ENCODE data around the gene CNOT2. TPM values are rescaled to one million over a fixed set of nuclear protein-coding genes. Genes with fewer than 3 reads are reported as not detected.

Gene CNOT2
- total RNA-seq, 2 donors from 2014 or later: 76.8 to 87.3 TPM

GRCh38 chr12:70403826-70404225 lies 160.6 kb downstream of the CNOT2 start:
- Histone ChIP-seq H3K9me3 (no peaks in the 10 kb centered on the region), H3K4me1 (no peaks in the 10 kb centered on the region), H3K27me3 (no peaks in the 10 kb centered on the region), H3K36me3 (replicated peaks in 1 of 2; ENCODE audit: insufficient read depth in 1 of 2, low read depth in 2 of 2) (no peaks in the 10 kb centered on the region), H3K4me3 (no peak overlapping the region), H3K27ac (no peak overlapping the region)
- DNase-seq (no peak), ATAC-seq (no peak)
- TF ChIP-seq CTCF (IDR thresholded peaks at IDR 0.05) (no peak), POLR2A (IDR thresholded peaks at IDR 0.05) (no peak)
- intact Hi-C loops (cut with DNase I): no loop called here

Other genes starting within 250 kb of the CNOT2 start
- 1 to 10 TPM in 1 of 2 donors, under 1 TPM in 1; 0.33 to 1.6 TPM for gene KCNMB4, start 122.9 kb downstream of the CNOT2 start, total RNA-seq